Measurements from ENCODE around the gene LMNTD2.

LMNTD2 gene, protein sequence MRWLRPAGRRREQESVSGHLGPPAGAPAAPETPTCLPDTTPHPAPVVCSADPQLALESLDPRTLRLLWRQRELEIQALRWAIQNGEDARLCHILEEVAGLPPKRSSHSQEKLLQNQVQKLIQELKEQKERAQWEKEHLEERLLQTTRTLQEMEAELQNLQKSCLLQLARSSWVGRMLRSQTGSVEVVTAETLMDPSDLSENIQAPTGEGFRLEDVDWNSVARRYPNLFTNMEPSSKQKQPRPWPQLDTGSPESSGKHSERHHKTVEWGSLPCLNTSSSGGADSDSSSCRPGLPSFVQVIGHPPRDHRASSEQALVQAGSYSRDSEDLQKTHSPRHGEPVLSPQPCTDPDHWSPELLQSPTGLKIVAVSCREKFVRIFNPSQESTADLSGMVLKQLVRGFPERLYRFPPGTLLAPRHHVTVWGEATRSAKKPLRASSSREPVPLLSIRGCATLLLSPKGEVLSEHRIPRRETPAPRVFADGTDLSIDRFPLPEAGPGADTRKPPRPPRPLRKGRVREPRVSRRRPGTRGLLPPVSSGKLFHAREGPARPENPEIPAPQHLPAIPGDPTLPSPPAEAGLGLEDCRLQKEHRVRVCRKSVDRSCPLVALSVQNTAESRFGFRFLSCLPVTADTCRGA

DNA sequence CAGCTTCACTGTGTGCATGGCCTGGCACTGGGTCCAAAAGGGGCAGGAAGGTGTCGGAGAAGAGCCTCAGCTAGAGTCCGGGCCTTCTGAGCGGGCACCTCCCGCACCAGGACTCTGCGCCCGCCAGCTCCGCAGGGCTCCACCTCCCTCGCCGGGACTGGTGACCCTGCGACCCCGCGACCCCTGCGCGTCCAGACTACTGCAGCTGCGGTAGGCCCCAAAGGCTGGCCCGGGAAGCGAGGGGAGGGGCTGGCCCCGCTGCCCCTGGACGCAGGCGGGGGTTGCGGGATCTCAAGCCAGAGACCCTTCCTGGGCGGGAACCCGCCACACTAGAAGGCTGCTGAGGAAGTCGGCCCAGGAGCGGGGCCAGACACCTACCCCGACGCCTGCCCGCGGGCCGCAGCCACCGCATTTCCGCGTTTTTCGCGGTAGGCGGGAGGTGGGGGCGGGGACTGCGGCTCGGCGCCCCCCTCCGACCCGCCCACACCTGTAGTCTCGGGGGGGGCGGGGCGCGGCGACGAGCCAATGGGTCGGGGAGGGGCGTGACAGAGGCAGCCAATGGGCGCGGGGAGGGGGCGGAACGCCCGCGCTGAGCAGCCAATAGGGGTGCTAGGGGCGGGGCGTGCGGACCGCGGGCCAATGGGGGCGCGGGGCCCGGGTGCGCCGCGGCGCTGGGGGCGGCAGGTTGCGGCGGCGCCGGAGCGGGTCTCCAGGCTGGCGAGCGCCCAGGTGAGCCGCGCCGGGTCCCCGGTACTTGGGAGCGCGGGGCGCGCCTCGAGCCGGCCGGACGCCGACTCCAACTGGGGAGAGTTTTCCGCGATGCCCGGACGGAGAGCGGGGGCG lies at the start of gene LMNTD2, which contains the start of gene RASSF7:
TSS of gene LMNTD2 (minus strand) at position 434 of the 843 bp plus-strand sequence. CDS start at position 412, 22 bp downstream.
TSS of gene RASSF7 (plus strand) at position 666 of the 843 bp plus-strand sequence. CDS start 799 bp downstream, outside the sequence.
- peak; percentile 93 to 94 for ATAC-seq

DNA sequence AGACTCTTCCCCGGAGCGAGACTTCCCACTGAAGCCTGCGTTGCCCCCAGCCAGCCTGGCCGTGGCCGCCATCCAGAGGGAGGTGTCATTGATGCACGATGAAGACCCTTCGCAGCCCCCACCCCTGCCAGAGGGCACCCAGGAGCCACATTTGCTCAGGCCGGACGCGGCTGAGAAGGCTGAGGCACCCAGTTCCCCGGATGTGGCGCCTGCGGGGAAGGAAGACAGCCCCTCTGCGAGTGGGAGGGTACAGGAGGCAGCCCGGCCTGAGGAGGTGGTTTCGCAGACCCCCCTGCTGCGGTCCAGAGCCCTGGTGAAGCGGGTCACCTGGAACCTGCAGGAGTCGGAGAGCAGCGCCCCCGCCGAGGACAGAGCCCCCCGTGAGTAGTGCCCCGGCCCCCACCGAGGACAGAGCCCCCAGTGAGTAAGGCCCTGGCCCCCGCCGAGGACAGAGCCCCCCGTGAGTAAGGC lies 48.8 kb upstream of the LMNTD2 start:
- no peak for ATAC-seq

DNA sequence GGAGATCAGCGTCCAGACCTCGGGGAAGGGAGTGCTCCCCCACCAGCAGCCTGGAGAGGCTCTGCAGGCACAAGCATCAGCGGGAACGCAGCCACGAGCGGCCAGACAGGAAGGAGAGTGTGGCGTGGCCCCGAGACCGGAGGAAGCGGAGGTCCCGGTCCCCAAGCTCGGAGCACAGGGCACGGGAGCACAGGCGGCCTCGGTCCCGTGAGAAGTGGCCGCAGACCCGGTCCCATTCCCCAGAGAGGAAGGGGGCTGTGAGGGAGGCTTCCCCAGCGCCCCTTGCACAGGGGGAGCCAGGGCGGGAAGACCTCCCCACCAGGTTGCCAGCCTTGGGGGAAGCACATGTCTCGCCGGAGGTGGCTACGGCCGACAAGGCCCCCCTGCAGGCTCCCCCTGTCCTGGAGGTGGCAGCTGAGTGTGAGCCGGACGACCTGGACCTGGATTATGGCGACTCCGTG lies 48.3 kb upstream of the LMNTD2 start:
- ATAC-seq: no peak

DNA sequence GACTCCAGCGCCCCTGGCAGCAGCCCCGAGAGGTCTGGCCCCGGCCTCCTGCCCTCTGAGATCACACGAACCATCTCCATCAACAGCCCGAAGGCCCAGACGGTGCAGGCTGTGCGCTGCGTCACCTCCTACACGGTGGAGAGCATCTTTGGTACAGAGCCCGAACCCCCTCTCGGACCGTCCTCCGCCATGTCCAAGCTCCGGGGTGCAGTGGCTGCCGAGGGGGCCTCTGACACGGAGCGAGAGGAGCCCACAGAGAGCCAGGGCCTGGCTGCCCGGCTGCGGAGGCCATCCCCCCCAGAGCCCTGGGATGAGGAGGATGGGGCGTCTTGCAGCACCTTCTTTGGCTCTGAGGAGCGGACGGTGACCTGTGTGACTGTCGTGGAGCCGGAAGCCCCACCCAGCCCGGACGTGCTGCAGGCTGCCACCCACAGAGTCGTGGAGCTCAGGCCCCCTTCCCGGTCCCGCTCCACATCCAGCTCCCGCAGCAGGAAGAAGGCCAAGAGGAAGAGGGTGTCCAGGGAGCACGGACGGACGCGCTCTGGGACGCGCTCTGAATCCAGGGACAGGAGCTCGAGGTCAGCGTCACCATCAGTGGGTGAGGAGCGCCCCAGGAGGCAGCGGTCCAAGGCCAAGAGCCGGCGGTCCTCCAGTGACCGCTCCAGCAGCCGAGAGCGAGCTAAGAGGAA lies 47.6 kb upstream of the LMNTD2 start:
- ATAC-seq: no peak

DNA sequence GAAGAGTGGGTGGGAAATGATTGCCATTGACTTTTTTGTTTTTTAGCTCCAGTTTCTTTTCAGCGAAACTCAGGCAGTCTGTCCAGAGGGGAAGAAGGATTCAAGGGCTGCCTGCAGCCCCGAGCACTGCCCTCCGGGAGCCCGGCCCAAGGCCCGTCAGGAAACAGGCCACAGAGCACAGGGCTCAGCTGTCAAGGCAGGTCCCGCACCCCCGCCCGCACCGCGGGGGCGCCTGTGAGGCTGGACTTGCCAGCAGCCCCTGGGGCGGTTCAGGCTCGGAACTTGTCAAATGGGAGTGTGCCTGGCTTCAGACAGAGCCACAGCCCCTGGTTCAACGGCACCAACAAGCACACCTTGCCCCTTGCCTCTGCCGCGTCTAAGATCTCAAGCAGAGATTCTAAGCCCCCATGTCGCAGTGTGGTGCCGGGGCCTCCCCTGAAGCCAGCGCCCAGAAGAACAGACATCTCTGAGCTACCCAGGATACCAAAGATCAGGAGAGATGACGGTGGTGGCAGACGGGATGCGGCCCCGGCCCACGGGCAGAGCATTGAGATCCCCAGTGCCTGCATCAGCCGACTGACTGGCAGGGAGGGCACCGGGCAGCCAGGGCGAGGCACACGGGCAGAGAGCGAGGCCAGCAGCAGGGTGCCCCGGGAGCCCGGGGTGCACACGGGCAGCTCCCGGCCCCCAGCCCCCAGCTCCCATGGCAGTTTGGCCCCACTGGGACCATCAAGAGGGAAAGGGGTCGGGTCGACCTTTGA lies 46.7 kb upstream of the LMNTD2 start:
- ATAC-seq: no peak

DNA sequence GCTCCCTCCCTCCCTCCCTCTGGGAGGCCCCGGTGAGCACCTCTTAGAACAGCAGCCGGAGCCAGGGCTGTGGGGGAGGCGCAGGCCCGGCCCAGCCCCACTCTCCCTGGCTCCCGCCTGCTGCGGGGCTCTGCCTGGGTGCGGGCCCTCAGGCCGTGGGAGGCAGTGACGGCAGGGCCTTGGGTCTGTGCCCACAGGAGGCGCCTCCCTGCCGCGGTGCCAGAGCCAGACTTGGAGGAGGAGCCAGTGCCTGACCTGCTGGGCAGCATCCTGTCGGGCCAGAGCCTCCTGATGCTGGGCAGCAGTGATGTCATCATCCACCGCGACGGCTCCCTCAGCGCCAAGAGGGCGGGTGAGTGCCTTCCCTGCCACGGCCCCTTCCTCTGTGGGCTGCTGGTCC lies 45.7 kb upstream of the LMNTD2 start:
- no peak for ATAC-seq

DNA sequence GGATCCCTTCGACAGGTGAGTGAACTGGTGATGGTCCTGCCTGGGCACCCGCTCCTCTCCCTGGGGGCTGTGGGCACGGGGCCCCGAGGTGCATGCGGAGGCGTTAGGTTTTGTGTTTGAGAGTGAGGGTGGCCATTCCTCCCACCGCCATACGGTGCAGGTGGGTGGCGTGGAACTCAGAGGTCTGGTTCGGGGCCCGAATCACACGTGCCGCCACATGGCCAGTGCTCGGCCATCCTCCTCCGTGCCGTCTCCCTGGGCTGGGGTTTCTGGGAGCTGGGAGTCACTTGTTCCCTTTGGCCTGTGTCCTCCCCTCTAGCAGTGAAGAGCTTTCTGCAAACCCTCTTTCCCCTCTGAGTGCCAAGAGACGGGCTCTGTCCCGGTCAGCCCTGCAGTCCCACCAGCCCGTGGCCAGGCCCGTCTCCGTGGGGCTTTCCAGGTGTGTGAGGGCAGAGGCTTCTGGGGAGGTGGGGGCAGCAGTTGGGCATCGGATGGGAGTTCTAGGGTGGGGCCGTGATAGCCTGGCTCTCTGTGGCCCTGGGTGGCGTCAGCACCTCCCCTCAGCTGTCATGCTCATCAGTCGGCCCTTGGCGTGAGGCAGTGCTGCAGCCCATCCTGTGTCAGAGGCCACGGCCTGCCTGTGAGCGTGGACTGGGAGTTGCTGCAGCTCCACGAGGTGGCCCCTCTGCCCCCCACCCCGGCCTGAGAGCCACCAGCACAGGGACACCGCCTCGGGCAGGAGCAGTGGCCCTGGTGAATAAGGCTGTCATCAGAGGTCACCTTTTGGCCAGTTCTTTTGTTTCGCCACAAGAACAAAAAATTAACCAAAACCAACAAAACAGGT lies 45.0 kb upstream of the LMNTD2 start:
- ATAC-seq: no peak

DNA sequence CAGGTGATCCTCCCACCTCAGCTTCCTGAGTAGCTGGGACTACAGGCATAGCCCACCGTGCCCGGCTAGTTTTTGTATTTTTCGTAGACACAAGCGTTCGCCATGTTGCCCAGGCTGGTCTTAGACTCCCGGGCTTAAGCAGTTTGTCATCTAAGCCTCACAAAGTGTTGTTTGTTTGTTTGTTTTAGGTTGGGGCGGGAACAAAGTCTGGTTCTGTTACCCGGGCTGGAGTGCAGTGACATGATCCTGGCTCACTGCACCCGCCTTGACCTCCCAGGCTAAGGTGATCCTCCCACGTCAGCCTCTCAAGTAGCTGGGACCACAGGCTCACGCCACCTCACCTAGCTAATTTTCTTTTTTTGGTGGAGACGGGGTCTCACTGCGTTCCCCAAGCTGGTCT lies 42.6 kb upstream of the LMNTD2 start:
- ATAC-seq: no peak

DNA sequence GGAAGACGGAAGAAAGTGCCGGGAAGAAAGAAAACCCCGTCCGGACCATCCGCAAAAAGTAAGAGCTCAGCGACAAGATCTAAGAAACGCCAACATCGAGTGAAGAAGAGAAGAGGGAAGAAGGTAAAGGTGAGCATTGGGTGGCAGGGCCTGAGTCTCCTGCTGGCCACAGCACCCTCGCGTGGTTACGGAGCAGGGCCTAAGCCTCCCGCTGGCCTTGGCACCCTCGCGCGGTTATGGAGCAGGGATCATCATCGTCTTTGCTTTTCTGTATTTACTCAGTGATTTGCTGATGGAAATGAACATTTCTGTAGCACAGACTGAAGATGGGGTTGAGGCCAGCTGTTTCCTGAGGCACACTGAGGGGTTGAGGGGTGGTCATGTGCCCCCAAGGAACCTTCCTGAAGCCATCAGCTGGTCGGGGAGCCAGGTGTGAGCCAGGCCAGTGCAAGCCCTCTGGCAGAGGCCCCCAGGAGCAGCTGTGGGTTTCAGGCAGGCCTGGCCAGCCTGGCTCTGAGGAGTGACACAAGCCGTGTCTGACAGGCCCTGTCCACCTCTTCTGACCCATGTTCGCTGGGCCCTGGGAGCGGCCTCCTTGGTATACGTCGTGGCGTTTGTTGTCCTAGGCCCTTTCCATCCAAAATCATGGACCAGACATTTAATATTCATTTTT lies 41.2 kb upstream of the LMNTD2 start:
- ATAC-seq: no peak

DNA sequence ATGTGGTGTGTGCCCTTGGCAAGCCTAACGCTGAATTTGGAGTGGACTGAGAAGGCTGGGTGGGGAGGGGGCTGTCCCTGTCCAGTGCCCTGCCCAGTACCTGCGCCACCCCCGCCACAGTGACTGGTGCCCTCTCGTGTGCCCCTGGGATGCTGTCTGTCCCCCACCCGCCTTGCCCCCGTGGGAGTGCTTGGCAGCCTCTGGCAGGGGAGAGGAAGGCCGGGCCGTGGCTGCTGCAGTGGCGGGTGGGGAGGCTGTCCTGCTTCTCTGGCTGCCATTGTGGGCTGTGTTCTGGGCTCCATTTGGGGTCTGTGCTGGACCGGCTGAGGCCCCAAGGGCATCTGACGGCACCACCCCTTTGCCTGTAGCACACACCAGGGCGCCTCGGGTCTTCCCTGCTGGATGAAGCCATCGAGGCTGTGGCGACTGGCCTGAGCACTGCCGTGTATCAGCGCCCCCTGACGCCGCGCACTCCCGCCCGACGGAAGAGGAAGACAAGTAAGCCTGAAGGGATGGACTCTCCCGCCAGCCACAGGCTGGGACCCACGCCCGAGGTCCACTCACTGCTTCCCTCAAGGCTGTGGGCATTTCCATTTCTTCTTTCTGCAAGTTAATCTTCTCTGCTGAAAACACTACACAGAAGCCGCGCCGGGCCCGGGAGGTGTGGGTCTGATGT lies 37.6 kb upstream of the LMNTD2 start:
- no peak for ATAC-seq

DNA sequence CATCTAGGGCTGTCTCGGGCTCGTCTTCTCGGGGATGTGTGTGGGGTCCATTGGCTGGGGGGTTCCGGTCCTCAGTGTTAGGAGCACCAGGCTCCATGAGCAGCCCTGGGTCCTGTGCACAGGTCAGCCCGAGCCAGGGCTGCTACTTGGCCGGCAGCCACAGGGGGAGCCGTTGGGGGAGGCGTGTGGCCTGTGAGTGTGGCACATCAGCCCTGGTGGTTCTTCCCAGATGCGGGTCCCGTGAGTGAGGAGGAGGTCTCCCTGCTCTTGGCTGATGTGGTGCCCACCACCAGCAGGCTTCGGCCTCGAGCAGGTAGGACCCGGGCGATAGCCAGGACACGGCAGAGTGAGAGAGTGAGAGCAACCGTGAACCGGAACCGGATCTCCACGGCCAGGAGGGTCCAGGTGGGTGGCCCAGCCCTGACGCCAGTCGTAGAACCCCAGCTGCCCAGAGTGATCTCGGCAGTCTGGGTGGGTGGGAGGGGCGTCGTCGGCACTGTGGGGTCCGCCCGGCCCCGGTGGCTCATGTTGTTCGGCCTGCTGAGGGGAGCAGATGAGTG lies 36.7 kb upstream of the LMNTD2 start:
- ATAC-seq: no peak

DNA sequence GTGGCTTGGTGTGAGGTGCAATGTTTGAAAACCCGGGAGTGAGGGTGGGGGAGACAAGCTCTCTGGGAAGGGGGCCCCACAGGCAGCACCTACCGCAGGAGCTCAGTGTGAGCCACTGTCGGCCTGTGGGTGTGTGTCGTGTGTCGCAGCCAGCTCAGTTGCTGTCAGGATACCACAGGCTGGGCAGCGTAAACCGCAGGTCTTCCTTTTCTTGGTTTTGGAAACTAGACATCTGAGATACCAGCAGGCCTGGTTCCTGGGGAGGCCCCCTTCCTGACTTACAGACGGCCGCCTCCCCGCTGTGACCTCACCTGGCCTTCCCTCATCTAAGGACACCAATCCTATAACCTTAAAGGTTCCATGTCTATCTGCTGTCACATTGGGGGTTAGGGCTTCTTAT lies 35.8 kb upstream of the LMNTD2 start:
- no peak for ATAC-seq

DNA sequence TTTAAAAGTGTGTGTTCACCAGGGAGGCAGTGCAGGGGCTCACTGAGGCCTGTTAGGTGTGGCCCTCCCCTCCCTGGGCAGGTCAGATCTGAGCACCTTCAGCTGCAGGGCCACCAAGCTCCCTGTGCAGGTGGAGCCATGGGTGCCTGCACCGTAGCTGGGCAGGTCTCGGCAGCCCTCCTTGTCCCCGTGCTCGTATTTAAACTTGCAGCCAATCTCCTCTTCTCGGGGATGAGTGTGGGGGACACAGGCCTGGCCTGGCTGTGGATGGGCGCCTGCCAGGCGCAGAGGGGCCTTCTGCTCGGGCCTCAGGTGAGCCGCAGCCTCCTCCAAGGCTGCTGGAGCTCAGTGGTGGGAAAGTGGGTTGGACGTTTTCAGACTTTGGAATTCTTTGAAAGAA lies 34.9 kb upstream of the LMNTD2 start:
- ATAC-seq: no peak

DNA sequence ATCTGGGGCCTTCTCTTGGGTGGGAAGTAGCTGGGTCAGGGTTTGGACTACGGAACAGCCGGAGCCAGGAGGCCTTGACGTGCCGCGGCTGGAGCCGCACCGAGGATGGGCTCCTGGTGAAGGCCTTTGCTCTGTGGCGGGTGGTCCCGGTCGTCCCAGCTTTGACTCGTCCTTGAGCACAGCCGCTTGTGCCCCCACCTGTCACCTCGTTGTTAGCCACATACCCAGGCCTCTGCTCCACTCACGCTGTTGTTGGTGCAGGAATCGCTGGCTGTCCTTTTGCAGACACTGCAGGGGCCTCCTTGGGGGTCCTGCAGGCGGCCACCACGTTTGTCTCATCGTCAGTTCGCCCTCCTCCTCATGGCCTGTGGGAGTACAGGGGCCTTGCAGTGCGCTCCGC lies 32.8 kb upstream of the LMNTD2 start:
- ATAC-seq: no peak

DNA sequence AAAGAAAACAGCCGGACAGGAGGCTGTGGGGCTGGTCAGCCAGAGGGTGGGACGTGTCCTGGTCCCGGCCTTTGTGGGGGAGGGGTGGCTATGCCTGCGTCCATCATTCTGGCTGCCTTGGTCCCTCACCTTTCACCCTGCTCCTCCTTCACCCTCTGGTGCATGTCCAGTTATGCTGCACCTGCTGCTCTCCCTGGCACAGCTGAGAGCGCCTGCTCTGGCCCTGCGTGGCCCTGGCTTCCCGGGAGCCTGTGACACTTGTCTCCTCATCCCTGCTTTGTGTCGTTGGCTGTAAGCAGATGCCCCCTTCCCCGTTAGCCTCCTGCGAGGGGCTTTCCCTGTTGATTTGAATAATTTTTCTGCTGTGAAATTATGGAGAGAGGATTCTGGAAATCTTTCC lies 32.4 kb upstream of the LMNTD2 start:
- ATAC-seq: no peak

DNA sequence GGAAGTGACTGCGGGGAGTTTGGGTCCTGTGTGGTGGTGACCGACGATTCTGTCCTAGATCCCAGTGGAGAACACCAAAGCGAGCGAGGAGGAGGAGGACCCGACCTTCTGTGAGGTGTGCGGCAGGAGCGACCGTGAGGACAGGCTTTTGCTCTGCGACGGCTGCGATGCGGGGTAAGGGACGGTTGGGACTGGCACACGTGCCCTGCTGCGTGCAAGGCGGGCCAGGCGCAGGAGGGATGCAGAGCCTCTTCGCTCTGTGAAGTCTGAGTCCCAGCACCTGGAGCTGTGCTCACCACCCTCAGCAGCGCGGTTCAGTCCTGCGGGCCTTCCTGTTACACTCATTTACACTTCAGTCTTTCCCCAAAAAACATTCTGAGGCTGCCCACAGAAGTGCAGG lies 32.0 kb upstream of the LMNTD2 start:
- ATAC-seq: no peak

DNA sequence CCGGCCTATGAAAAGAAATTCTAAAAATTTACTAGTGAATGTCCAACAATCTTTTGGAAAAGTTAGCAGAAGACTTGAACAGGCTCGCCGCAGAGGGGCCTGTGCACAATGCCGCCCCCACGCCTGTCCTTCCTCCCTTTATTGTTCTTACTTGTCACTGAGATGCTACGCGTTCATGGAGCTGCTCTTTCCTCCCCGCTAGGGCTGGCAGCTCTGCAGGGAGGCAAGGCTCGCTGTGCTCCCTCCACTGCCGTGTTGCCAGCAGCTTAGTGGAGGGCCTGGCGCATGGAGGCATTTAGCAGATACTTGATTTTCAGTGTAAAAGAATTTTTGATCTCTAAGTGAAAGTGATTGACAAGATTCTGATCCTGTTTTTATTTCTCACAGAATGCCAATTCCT lies 30.5 kb upstream of the LMNTD2 start:
- no peak for ATAC-seq

DNA sequence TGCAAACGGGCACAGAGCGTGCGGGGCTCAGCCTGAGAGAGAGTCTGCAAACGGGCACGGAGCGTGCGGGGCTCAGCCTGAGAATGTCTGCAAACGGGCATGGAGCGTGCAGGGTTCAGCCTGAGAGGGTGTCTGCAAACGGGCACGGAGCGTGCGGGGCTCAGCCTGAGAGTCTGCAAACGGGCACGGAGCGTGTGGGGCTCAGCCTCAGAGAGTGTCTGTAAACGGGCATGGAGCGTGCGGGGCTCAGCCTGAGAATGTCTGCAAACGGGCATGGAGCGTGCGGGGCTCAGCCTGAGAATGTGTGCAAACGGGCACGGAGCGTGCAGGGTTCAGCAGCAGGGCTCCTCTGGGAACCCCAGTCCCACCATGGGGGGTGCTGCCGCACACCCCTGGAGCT lies 29.3 kb upstream of the LMNTD2 start:
- ATAC-seq: no peak

DNA sequence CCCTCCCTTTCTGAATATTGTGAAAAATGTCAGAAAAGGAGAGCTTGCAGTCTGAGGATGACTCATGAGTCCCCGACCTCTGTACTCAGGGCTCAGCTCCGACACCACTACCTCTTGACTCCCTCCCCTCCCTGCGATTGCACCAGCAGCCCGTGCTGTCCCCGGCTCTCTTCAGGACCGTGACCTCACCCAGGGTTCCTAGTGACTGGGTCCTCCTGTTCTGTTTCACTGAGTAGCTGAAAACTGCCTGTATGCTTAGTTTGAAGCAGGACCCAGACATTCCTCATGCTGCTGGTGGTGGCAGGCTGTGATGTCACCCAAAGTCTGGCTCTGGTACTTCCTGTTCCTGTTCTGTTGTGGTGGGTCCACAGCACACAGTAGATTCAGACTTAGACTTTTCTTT lies 27.4 kb upstream of the LMNTD2 start:
- ATAC-seq: peak; percentile 99
